Fibroblast of the aortic adventitia (primary cell): Measurements from ENCODE around the gene FBXW8. TPM values are rescaled to one million over a fixed set of nuclear protein-coding genes. Genes with fewer than 3 reads are reported as not detected.

ENCODE experiments used
- DNase-seq: peaks from one replicate; pipeline ENCODE4 v3.0.0-alpha.2; 2010; ENCODE audit warnings: low read depth
- H3K4me3 ChIP-seq: 2 replicates; pipeline ENCODE4 v1.5.1; 2011; ENCODE audit warnings: low read depth, mild to moderate bottlenecking, control low read depth, low read length, moderate library complexity
- CTCF ChIP-seq: IDR thresholded peaks from 2 replicates; pipeline ENCODE4 v1.5.1; 2011; ENCODE audit warnings: mild to moderate bottlenecking, low read length, control low read depth, inconsistent platforms; ENCODE audit not compliant: insufficient read depth
- total RNA-seq: library from RNA; depleted of rRNA; stranded (reverse); fragments of >200 nt; gene quantifications from 2 replicates; pipeline ENCODE4 v1.2.3, GENCODE V29; 2012; ENCODE audit warnings: low replicate concordance

FBXW8 gene
- total RNA-seq, 1 donor = 11.2 TPM

GRCh38 chr12:117041798-117042170 lies 131.0 kb downstream of the FBXW8 start:
- H3K4me3 ChIP-seq = no peak overlapping the region
- TF ChIP-seq CTCF = no peak
- no peak for DNase-seq

- H3K4me3 ChIP-seq = no peak overlapping the region
- no peak for TF ChIP-seq CTCF
- DNase-seq = peak; percentile 35
These were observed 131.6 kb downstream of the FBXW8 start for GRCh38 chr12:117042171-117042842.

- TF ChIP-seq CTCF = no peak
- no peak overlapping the region for H3K4me3 ChIP-seq
- no peak for DNase-seq
These were observed 132.1 kb downstream of the FBXW8 start for GRCh38 chr12:117042862-117043261.

DNA sequence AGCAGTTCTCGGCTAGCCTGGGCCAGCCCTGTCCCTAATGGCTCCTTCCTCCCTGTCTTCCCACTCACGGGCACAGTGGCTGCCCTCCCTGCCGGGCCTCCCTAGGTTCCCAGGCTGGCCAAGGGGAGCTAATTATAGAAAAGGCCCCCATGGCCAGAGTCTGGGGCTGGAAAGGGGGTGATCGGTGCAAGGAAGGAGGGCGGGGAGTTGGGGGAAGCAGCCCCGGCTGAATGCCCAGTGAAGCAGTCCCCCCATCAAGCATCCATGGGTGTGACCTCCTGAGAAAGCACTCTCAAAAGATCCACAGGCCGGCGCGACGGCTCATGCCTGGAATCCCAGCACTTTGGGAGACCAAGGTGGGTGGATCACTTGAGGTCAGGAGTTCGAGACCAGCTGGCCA lies 133.6 kb downstream of the FBXW8 start:
- DNase-seq = no peak
- no peak overlapping the region for H3K4me3 ChIP-seq
- TF ChIP-seq CTCF = no peak

- no peak overlapping the region for H3K4me3 ChIP-seq
- DNase-seq = no peak
- no peak for TF ChIP-seq CTCF
These were observed 134.0 kb downstream of the FBXW8 start for GRCh38 chr12:117044790-117045159.

DNA sequence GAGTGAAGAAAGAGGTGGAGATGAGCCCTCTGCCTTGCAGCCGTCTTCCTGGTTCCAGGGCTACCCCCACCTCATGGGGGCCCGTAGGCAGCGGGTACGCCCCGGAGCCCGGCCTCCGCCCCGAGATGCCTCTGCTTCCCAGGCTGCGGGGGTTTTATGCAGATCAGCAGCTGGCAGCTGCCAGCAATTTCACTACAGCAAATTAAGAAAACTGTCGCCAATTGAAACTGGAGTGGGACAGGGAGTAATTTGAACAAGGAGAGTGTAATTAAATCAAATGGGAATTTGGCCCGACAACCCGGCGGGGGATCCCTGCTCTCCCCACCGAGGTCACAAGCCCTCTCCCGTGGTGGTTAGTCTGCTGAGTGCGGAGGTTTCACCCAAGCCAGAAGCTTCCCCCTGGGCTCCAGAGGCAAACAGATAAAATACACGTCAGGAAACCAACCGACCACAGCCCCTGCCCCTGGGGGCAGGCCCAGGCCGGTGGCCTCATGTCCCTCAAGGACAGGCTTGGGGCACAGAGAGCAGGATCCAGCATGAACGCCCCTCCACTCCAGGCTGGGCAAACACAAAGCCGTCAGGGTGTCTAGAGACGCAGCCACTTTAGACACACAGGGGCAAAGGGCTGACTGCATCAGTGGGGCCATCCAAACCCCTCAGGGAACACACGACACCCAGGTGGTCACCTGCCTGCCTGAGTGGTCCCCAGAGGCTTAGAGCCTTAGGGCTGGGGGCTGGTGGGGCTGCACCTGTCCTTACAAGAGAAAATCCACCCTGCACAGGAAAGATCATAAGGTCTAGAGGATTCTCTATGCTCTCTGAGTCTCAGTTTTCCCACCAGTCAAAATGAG lies 134.6 kb downstream of the FBXW8 start:
- DNase-seq = no peak
- TF ChIP-seq CTCF = no peak

More for the DNA sequence above, 134.6 kb downstream of the FBXW8 start:
- no peak overlapping the region for H3K4me3 ChIP-seq
